Limb (tissue), 2 donors: Measurements from ENCODE around the gene FN3KRP.

Source experiments
- DNase-seq, 2 donors: peaks; one replicate each; pipeline ENCODE4 v3.0.0-alpha.2; 2016; ENCODE audit errors: extremely low spot score in 2 of 2

FN3KRP gene

DNA sequence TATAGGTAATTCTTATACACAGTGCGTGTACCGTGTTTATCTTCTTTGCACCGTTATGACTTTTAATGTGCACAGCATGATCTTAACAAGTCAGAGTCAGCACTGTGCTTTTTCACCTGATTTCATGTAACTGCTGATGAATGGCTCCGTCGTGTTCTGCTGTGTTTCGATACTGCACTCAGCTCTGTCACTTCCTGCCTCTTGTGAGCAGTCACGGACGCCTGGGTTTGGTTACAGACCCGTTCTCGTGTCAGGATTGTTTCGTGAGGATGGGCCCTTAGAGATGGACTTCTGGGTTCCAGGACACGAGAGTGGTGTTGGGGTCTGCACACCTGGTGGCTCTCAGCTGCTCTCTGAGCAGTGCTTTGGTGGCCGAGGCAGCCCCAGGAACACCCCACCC lies 59.9 kb downstream of the FN3KRP start:
- no peak for DNase-seq
